NCI-H1436 treated with DMSO at 0.1 percent for 48 hours (cell line): ENCODE results near the gene KAZN.

Experiments
- DNase-seq: peaks from one replicate; lab custom pipeline; 2025; lab: John Stamatoyannopoulos, UW

The KAZN gene

GRCh38 chr1:14614341-14614740 lies 15.9 kb downstream of the KAZN start:
- DNase-seq: no peak

- DNase-seq: no peak
Observed at GRCh38 chr1:14615549-14616218, 17.2 kb downstream of the KAZN start.

DNA sequence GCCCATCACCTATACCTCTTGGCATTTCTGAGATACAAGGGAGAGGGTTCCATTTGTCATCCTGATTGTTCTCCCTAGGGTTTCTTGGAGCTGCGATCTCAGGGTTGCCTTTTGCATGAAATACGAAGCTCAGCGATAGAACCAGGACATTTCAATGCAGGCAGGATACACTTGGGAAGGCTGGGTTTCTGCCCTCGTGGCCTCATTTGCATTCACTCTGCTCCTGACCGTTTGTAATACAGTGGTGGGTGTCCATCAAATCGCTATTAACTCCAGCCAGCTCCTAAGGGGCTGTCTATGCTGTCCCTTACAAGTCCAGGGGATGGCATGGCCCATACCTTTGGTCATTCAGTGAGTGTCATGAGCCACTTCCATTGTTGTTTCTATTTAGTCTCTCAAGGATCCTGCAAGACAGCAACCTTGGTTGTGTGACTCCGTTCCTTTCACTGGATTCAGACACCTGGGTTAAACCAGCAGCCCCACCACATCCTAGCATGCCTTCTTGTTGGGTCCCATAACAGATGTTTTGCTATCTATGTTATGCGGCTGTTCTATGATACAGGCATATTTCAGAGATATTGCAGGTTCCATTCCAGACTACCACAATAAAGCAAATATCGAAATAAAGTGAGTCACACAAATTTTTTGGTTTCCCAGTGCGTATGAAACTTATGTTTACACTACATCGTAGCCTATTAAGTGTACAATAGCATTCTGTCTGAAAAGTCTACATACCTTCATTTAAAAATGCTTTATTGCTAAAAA lies 18.3 kb downstream of the KAZN start:
- DNase-seq: no peak

DNA sequence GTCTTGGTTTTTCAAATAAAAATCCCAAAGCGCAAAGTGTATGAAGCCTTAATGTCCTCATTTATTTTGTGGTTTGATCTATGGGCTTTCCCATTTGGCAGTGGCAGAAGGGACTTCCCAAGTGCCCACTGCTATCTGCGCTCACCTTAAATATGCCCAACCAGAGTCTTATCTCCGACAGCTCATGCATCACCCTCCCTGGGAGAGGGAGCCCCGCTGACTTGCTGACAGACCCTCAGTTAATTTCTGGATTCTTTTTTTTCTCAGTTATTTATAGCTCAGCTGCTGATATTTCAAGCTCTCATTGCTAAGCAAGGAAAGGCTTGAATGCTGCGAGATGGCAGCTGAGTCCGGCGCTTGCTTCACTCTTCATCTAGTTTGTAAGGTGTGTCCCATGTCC lies 19.3 kb downstream of the KAZN start:
- no peak for DNase-seq

DNA sequence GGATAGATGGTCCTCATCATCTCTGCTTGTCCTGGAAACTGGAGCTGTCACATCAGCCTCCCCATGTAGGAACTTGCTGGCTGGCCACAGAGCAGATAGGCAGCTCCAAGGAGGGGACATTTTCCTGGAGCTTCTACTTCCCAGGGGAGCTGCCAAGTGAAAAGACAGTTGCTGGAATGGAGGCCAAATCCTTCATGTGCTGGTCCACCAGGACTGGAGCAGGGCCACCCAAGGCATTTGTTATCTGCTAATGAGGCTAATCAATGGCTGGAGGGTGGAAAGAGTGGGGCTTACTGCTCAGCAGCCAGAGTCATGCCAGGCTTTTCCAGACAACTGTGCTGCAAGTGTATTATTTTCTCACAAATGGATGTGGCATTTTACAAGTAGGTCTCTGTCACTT lies 22.5 kb downstream of the KAZN start:
- no peak for DNase-seq

DNA sequence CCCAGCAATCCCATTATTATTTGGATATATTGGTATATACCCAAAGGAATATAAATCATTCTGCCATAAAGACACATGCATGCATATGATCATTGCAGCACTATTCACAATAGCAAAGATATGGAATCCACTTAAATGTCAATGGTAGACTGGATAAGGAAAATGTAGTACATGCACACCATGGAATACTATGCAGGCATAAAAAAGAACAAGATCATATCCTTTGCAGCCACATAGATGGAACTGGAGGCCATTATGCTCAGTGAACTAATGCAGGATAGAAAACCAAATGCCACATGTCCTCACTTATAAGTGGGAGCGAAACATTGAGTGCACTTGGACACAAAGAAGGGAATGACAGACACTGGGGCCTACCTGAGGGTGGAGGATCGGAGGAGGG lies 24.6 kb downstream of the KAZN start:
- DNase-seq: no peak

GRCh38 chr1:14624941-14625340 lies 26.5 kb downstream of the KAZN start:
- no peak for DNase-seq

DNA sequence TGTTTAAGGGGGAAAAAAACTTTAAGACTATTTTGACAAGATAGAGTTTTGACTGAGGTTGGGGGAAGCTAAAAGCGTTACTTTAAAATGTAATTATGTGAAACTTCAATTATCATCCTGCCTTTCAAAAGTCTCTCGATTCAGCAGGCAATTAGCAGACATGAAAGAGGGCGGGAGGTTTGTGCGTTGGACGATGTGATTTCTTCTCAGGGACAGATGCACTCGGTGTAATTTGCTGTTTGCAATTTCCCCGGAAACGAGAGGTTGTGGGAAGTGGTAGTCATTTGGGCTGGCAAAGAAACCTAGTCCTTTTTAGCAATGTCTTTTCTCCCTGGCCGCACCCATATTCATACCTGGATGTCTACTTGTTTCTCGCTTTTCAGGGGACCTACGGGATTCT lies 27.1 kb downstream of the KAZN start:
- DNase-seq: no peak

DNA sequence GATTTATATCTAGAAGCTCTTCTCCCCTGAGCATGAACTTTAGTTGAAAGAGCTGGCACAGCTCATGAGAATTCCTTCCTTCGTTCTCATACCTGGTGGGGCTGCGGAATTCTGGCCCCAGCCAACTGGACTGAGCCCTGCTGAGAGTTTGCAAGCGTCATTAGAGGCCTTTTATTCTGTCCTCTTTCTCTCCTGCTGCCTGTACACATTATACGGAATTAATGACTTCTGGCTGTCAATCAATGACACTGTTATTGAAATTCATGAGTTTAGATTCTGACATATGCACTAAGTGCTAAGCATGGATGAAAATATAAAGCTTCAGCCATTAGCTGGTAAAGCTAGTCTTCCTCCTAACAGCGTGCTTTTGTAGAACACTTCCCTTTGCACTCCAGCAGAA lies 27.5 kb downstream of the KAZN start:
- DNase-seq: no peak

DNA sequence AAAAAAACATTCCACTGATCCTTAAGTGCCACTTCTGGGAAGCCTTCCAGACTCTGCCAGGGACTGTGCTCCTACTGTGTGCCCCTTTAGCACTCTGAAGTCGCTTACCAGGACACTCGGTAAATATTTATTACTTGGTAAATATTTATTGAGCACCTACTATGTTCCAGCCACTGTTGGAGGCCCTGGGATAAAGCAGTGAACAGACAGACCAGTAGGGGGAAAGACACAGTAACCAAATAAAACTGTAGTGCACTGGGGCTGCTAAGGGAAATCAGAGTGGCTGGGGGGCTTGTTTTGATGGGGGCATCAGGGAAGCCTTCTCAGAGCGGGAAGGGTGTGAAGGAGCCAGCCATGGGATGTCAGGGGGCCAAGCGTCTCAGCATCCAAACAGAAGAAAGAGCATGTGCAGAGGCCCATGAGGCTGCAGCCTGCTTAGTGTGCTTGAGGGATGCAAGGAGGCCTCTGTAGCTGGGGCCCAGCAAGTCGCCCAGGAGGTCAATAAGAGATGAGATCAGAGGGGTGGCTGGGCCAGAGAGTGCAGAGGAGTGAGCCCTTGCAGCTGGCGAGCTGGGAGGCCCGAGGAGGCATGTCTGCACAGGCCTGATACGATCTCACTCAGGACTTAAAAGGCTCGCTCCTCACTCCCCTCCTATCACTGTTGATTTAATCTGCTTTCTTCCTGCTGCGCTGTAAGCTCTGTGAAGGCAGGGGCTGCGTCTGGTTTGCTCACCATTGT lies 28.6 kb downstream of the KAZN start:
- peak; percentile 7 for DNase-seq

DNA sequence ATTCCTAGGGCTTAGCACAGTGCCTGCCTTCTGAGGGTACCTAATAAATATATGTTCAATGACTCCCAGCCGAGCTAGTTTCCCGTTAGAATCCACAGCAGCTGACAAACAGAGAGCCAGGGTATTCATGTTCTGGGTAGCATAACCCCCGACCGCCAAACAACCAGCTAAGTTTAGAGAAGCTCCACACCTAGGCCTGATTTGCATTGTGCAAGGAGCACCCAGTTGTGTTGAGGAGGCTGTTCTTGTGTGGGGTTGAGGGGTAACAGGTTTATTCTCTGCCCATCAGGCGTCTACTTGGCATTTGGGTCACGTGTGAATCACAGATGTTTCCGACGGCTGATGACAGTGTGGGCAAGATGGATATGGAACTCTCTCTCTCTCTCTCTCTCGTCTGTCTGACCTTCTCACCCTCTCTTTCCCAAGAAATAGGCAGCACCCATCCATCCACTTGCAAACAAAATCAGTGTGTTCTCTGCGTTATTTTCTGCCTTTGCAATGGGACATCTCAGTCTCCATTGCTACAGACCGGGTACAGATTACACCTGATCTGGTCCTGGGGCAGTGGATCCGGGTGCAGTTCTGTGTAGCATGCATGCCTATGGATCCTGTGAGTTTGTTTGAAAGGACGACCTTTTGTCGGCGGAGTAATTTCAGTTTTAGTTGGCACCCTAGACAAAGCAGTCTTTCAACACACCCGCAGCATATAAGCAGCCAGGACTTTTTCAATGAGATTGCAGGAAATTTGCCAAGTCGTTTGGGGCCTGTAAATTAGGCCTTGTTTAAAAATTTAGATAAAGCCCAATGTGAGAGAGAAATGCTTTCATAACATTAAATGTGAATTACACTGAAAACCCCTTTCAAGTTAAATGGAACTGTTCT lies 29.4 kb downstream of the KAZN start:
- no peak for DNase-seq

DNA sequence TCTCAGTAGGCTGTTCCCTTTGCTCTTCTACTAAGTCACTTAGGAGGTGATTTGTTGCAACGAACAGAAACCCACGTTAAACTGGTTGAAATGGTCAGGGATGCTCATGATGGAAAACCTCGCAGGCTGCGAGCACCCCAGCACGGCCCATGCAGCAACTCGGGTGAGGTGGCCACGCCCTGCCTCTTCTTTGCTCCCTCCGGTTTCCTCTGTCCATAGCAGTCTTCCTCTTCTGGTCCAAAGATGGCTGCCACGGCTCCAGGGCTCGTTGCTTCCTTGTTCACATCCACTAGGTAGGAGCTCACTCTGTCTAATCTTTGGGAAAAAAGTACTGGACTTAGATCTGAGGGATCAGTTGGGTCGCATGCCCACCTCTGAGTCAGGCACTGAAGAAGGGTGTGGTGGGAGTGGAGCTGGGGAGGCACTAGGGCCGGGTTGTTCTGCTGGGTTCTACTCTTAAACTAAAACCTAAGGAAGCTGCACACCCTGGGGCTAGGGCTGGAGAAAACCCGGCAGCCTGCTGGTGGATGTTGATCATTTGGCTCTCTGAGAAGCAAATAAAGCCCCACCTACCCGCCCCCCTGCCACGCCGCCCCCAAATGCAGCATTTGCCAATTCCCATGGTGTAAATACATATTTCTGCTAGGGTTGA lies 31.0 kb downstream of the KAZN start:
- DNase-seq: no peak

DNA sequence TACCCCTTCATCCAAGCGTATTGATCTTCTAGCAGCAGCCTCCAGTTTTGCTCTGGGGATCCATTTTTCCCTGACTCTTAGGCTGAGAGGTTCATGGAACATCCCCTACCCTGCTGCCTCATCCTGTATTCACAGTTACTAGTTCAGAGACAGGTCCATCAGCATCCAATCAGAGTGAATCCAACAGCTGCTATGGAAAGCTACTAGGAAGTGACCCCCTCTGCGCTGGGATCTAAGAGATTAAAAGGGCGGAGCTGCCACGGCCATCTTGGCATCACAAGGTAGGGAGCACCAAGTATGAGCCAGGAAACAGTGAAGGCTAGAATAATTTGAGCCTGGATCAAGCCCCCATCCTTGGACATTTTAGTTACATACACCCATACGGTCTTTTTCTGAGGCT lies 32.5 kb downstream of the KAZN start:
- no peak for DNase-seq

- no peak for DNase-seq
Observed at GRCh38 chr1:14631421-14631820, 32.9 kb downstream of the KAZN start.

- no peak for DNase-seq
Observed at GRCh38 chr1:14634486-14634885, 36.0 kb downstream of the KAZN start.

GRCh38 chr1:14635421-14635820 lies 36.9 kb downstream of the KAZN start:
- DNase-seq: no peak

- DNase-seq: no peak
Observed at GRCh38 chr1:14636897-14637632, 38.6 kb downstream of the KAZN start.

GRCh38 chr1:14639291-14640050 lies 41.0 kb downstream of the KAZN start:
- DNase-seq: no peak

GRCh38 chr1:14642712-14643111 lies 44.2 kb downstream of the KAZN start:
- no peak for DNase-seq

- DNase-seq: no peak
Observed at GRCh38 chr1:14646973-14647372, 48.5 kb downstream of the KAZN start.
